Kidney epithelial cell (primary cell): Measurements from ENCODE around the gene EFL1. TPM values are rescaled to one million over a fixed set of nuclear protein-coding genes. Genes with fewer than 3 reads are reported as not detected.
"Not testable (repeated sequence)": the region's sequence is repeated elsewhere in the genome, so short reads cannot be mapped to it uniquely, and the experiment has no call there.

ENCODE experiments used
- DNase-seq: peaks from one replicate; pipeline ENCODE4 v3.0.0-alpha.2; 2010; ENCODE audit warnings: low read depth
- H3K27me3 ChIP-seq: 2 replicates; pipeline ENCODE4 v1.6.0; 2011; ENCODE audit warnings: low read length; ENCODE audit not compliant: control insufficient read depth, insufficient read depth
- H3K36me3 ChIP-seq: 2 replicates; pipeline ENCODE4 v1.5.1; 2011; ENCODE audit warnings: low read length; ENCODE audit not compliant: control insufficient read depth, insufficient read depth
- H3K4me3 ChIP-seq: 2 replicates; pipeline ENCODE4 v1.5.1; 2011; ENCODE audit warnings: low read depth, mild to moderate bottlenecking, control low read depth, low read length
- CTCF ChIP-seq: IDR thresholded peaks from 2 replicates; pipeline ENCODE4 v1.5.1; 2011; ENCODE audit warnings: mild to moderate bottlenecking, moderate library complexity, low read length, control low read depth, inconsistent platforms; ENCODE audit not compliant: insufficient read depth, poor library complexity, severe bottlenecking
- total RNA-seq: library from RNA; depleted of rRNA; stranded (reverse); fragments of >200 nt; gene quantifications from 2 replicates; pipeline ENCODE4 v1.2.3, GENCODE V29; 2015

Gene EFL1
- total RNA-seq, 1 donor from 2014 or later = 21.8 TPM

GRCh38 chr15:82241836-82242499, 20.6 kb downstream of the EFL1 start:
- H3K27me3 ChIP-seq, H3K4me3 ChIP-seq, H3K36me3 ChIP-seq: not testable (repeated sequence)
- peak; percentile 1 for DNase-seq

DNA sequence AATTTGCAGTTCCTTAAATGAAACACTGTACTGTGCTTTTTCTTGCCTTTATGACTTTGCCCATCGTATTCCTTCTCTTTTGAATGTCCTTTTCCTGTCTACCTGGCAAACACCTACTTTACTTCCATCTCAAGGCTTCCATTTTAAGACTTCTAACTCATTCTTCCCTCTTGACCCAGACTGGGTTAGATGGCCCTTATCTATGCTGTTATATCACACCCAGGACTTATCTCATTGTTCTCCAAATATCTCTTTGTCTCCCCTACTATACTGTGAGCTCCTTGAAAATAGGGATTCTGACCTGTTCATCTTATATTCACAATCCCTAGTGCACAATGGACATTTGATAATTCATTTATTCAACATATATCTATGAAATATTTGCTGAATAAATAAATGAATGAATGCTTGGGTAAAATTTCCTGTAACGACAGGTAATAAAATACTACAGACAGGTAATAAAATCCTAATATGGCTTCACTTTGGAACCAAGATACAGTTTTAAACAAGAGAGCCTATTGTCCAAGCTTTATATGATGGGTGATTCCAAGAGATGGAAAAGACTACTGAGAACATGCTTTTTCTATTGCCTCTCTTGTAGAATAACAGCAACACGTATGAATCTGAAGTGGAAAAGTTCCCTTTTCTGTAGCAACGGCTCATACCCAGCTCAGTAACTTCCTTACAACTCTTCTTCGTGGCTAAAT, 22.7 kb downstream of the EFL1 start:
- TF ChIP-seq CTCF = no peak
- H3K27me3 ChIP-seq = no peaks in the 10 kb centered on the region
- no peak overlapping the region for H3K4me3 ChIP-seq
- DNase-seq = no peak
- no peaks in the 10 kb centered on the region for H3K36me3 ChIP-seq

- not testable (repeated sequence) for H3K4me3 ChIP-seq, H3K36me3 ChIP-seq, H3K27me3 ChIP-seq, DNase-seq
These were observed 24.5 kb downstream of the EFL1 start for GRCh38 chr15:82237944-82238534.

- DNase-seq = no peak
- no peak for TF ChIP-seq CTCF
- Histone ChIP-seq H3K27me3 (no peaks in the 10 kb centered on the region), H3K36me3 (no peaks in the 10 kb centered on the region), H3K4me3 (no peak overlapping the region)
These were observed 30.7 kb downstream of the EFL1 start for GRCh38 chr15:82231842-82232241.

GRCh38 chr15:82231233-82231632, 31.3 kb downstream of the EFL1 start:
- H3K4me3 ChIP-seq = no peak overlapping the region
- DNase-seq = no peak
- H3K27me3 ChIP-seq = no peaks in the 10 kb centered on the region
- no peaks in the 10 kb centered on the region for H3K36me3 ChIP-seq
- TF ChIP-seq CTCF = no peak

DNA sequence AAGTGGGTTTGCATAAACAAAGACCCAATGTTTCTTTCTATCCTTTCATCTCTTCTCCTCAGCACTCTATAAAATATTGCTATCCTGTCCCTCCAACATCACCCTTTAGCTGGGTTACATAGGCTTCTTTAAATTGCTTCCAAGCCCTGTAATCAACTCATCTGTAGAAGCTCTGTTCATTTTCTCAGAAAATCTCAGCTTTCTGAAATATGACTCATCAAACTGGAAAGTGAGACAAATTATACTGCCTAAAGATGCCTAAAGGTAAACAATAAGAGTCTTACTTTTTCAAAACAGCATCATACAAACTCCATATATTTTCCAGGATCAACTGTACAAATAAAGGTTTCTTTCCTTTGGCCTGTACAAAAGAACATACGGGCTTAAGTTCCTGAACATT, 33.8 kb downstream of the EFL1 start:
- H3K36me3 ChIP-seq = no peaks in the 10 kb centered on the region
- TF ChIP-seq CTCF = no peak
- DNase-seq = no peak
- H3K27me3 ChIP-seq = no peaks in the 10 kb centered on the region
- no peak overlapping the region for H3K4me3 ChIP-seq
